Measurements from ENCODE around the gene IGF2BP1.

DNA sequence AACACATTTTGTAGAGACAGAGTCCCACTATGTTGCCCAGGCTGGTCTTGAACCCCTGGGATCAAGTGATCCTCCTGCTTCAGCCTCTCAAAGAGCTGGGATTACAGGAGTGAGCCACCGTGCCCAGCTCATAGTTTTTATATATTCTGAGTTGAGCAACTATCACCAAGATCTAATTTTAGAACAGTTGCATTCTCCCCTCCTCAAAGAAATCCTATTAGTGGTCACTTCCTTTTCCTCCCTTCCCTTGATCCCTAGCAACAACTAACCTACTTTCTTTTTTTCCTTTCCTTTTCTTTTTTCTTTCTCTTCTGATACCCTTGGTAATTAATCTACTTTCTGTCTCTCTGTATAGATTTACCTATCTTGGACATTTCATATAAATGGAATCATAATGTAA is 73.9 kb downstream of the IGF2BP1 start:
- TF ChIP-seq, protein P1, sequence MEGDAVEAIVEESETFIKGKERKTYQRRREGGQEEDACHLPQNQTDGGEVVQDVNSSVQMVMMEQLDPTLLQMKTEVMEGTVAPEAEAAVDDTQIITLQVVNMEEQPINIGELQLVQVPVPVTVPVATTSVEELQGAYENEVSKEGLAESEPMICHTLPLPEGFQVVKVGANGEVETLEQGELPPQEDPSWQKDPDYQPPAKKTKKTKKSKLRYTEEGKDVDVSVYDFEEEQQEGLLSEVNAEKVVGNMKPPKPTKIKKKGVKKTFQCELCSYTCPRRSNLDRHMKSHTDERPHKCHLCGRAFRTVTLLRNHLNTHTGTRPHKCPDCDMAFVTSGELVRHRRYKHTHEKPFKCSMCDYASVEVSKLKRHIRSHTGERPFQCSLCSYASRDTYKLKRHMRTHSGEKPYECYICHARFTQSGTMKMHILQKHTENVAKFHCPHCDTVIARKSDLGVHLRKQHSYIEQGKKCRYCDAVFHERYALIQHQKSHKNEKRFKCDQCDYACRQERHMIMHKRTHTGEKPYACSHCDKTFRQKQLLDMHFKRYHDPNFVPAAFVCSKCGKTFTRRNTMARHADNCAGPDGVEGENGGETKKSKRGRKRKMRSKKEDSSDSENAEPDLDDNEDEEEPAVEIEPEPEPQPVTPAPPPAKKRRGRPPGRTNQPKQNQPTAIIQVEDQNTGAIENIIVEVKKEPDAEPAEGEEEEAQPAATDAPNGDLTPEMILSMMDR (conservative IDR thresholded peaks at IDR 0.05; ENCODE audit: low read depth, low read length) = no peak
- no peak for TF ChIP-seq EZH2phosphoT487 (IDR thresholded peaks at IDR 0.05; ENCODE audit: borderline replicate concordance, low read length)
